Endodermal cell (in vitro differentiated cells): ENCODE results near the gene TSPAN8. TPM values are rescaled to one million over a fixed set of nuclear protein-coding genes. Genes with fewer than 3 reads are reported as not detected.
"Not testable (repeated sequence)": the region's sequence is repeated elsewhere in the genome, so short reads cannot be mapped to it uniquely, and the experiment has no call there.

Source experiments
- DNase-seq: peaks from one replicate; pipeline ENCODE4 v3.0.0-alpha.2; 2017
- H3K27ac ChIP-seq: 2 replicates; pipeline ENCODE4 v1.5.1; 2013; ENCODE audit warnings: mild to moderate bottlenecking, low read depth, low read length, moderate library complexity
- H3K27me3 ChIP-seq: 2 replicates; pipeline ENCODE4 v1.6.1; 2013; ENCODE audit warnings: mild to moderate bottlenecking, low read length, moderate library complexity; ENCODE audit not compliant: insufficient read depth, control insufficient read depth, poor library complexity, severe bottlenecking
- H3K36me3 ChIP-seq: 2 replicates; pipeline ENCODE4 v1.7.0; 2013; ENCODE audit warnings: mild to moderate bottlenecking, low read length, moderate library complexity; ENCODE audit not compliant: control insufficient read depth, insufficient read depth
- H3K4me1 ChIP-seq: one replicate; pipeline ENCODE4 v1.7.0; 2013; ENCODE audit warnings: low read length; ENCODE audit not compliant: control insufficient read depth, insufficient read depth
- H3K4me3 ChIP-seq: 2 replicates; pipeline ENCODE4 v1.5.1; 2013; ENCODE audit warnings: mild to moderate bottlenecking, low read length, moderate library complexity
- H3K9ac ChIP-seq: 2 replicates; pipeline ENCODE4 v1.6.1; 2013; ENCODE audit warnings: mild to moderate bottlenecking, low read length, moderate library complexity; ENCODE audit not compliant: poor library complexity, severe bottlenecking; ENCODE audit errors: extremely low read depth
- H3K9me3 ChIP-seq: 2 replicates; pipeline ENCODE4 v1.6.1; 2013; ENCODE audit warnings: mild to moderate bottlenecking, low read length, moderate library complexity; ENCODE audit not compliant: control insufficient read depth
- H3K27ac Mint-ChIP-seq: 2 replicates; pipeline ENCODE4 v1.8.0; 2020; ENCODE audit warnings: mixed read lengths
- H3K27me3 Mint-ChIP-seq: 2 replicates; pipeline ENCODE4 v1.8.0; 2021; ENCODE audit warnings: mild to moderate bottlenecking, mixed read lengths; ENCODE audit not compliant: insufficient read depth
- H3K36me3 Mint-ChIP-seq: 2 replicates; pipeline ENCODE4 v1.8.0; 2020; ENCODE audit warnings: low read depth, mixed read lengths
- H3K4me1 Mint-ChIP-seq: 2 replicates; pipeline ENCODE4 v1.8.0; 2020; ENCODE audit warnings: mixed read lengths
- H3K4me3 Mint-ChIP-seq: 2 replicates; pipeline ENCODE4 v1.8.0; 2020; ENCODE audit warnings: mild to moderate bottlenecking, moderate library complexity, mixed read lengths
- H3K9me3 Mint-ChIP-seq: 2 replicates; pipeline ENCODE4 v1.8.0; 2020; ENCODE audit warnings: mild to moderate bottlenecking, mixed read lengths
- CTCF ChIP-seq: fragments of 200-600 bp; sonication (generic); conservative IDR thresholded peaks from 2 replicates; pipeline ENCODE4 v1.5.0; 2021; ENCODE audit warnings: antibody characterized with exemption, mild to moderate bottlenecking
- WGBS, 2 experiments: methylation state at CpG; one replicate each; pipeline versions ENCODE4 v1.1.5 to v1.1.7; 2013; ENCODE audit warnings: missing lambda C conversion rate in 2 of 2, mixed read lengths in 1 of 2; ENCODE audit not compliant: insufficient coverage in 1 of 2, insufficient read length in 1 of 2; 5-methylcytosine and 5-hydroxymethylcytosine counted together
- total RNA-seq, 2 donors: library from RNA; stranded (reverse); fragmentation: NEBNext Ultra II Directional in 1 of 2; extraction: Animal tissue kit (Norgen Biotek cat#: 25700) in 1 of 2; gene quantifications; 2 replicates in 1 of 2; 3 replicates in 1 of 2; pipeline ENCODE4 v1.2.1, GENCODE V29; 2021

TSPAN8 gene
- total RNA-seq, 2 donors from 2014 or later = 0.48 to 1.0 TPM

GRCh38 chr12:71152851-71153250 lies 4.9 kb downstream of the TSPAN8 start:
- H3K27me3 Mint-ChIP-seq = no peaks in the 10 kb centered on the region
- no peak for TF ChIP-seq CTCF
- peaks cover 8% of the 10 kb centered on the region for H3K9me3 ChIP-seq
- H3K4me1 ChIP-seq = no peaks in the 10 kb centered on the region
- H3K27ac ChIP-seq = no peak overlapping the region
- no peak overlapping the region for H3K27ac Mint-ChIP-seq
- H3K9ac ChIP-seq = no peak overlapping the region
- H3K36me3 Mint-ChIP-seq = peaks cover 3% of the 10 kb centered on the region
- no peaks in the 10 kb centered on the region for H3K36me3 ChIP-seq
- no peaks in the 10 kb centered on the region for H3K27me3 ChIP-seq
- no peak overlapping the region for H3K4me3 ChIP-seq
- H3K4me3 Mint-ChIP-seq = no peak overlapping the region
- 94 to 95% methylated on average over 3 to 5 of the region's 5 CpGs for WGBS, 2 experiments
- DNase-seq = no peak
- no peaks in the 10 kb centered on the region for H3K4me1 Mint-ChIP-seq
- peaks cover 19% of the 10 kb centered on the region for H3K9me3 Mint-ChIP-seq

DNA sequence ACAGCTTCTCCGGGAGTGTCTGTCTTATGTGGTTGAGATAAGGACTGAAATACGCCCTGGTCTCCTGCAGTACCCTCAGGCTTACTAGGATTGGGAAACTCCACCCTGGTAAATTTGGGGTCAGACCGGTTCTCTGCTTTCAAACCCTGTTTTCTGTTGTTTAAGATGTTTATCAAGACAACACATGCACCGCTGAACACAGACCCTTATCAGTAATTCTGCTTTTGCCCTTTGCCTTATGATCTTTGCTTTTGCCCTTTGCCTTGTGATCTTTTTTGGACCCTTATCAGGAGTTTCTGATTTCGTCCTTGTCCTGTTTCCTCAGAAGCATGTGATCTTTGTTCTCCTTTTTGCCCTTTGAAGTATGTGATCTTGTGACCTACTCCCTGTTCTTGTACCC lies 7.8 kb downstream of the TSPAN8 start:
- not testable (repeated sequence) for H3K27ac Mint-ChIP-seq, H3K27ac ChIP-seq, H3K4me3 Mint-ChIP-seq, H3K9ac ChIP-seq, H3K36me3 Mint-ChIP-seq, H3K9me3 ChIP-seq, H3K4me3 ChIP-seq, DNase-seq, H3K4me1 ChIP-seq, H3K36me3 ChIP-seq, H3K27me3 Mint-ChIP-seq, H3K27me3 ChIP-seq, H3K4me1 Mint-ChIP-seq
- H3K9me3 Mint-ChIP-seq = peaks cover 19% of the 10 kb centered on the region
- 93 to 94% methylated on average over 5 of the region's 5 CpGs for WGBS, 2 experiments

DNA sequence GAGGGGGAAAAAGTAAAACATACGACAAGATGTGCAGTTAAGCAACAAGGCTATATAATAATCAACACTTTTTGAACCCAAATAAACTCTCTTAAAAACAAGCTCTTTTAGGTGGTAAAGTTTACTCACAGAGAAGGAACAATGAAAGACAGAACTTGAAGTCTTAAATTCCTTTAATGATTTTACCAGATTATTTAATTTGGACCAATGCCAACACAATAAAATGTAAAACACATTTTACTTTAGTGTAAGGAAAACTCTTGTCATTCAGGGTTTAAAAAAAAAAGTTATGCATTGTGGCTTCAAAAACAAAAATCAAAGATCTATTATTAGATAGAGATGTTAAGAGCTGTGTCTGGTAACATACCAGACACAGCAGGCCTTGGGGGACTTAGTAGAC lies 13.1 kb downstream of the TSPAN8 start:
- H3K27ac Mint-ChIP-seq = peak overlapping the region; percentile 11
- H3K4me1 Mint-ChIP-seq = peaks cover 30% of the 10 kb centered on the region
- Histone ChIP-seq H3K27ac (no peak overlapping the region), H3K9ac (no peak overlapping the region), H3K4me3 (no peak overlapping the region), H3K27me3 (no peaks in the 10 kb centered on the region), H3K36me3 (no peaks in the 10 kb centered on the region), H3K9me3 (no peaks in the 10 kb centered on the region), H3K4me1 (no peaks in the 10 kb centered on the region)
- H3K4me3 Mint-ChIP-seq = no peak overlapping the region
- WGBS, 2 experiments = no CpG with 5 or more reads among the region's 1 CpG
- H3K27me3 Mint-ChIP-seq = no peaks in the 10 kb centered on the region
- TF ChIP-seq CTCF = no peak
- DNase-seq = no peak
- H3K9me3 Mint-ChIP-seq = peaks cover 2% of the 10 kb centered on the region
- no peaks in the 10 kb centered on the region for H3K36me3 Mint-ChIP-seq

DNA sequence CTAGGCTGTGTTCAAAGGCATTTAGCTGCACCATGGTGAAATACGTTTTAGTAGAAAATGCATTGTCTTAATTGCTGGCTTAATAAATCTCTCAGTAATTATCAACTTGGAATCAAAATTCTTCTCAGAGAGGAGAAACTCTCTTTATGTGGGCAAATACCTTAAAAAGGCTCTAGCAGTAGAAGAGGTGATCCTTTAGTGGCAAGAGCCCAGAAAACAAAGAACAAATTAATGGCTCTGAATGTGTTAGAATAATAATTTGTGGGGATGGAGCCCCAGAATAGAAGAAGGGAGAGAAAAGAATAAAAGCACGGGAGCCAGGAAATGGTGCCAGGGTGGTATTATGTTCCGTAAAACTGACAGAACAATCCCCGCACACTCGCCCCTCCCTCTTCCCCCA lies 14.8 kb downstream of the TSPAN8 start:
- WGBS, 2 experiments = 97 to 100% methylated on average over 1 to 4 of the region's 5 CpGs
- peaks cover 35% of the 10 kb centered on the region for H3K4me1 Mint-ChIP-seq
- H3K36me3 ChIP-seq = no peaks in the 10 kb centered on the region
- H3K27ac ChIP-seq = no peak overlapping the region
- H3K9ac ChIP-seq = no peak overlapping the region
- H3K27ac Mint-ChIP-seq = no peak overlapping the region
- H3K27me3 ChIP-seq = no peaks in the 10 kb centered on the region
- no peaks in the 10 kb centered on the region for H3K9me3 Mint-ChIP-seq
- H3K4me3 ChIP-seq = no peak overlapping the region
- TF ChIP-seq CTCF = no peak
- no peaks in the 10 kb centered on the region for H3K9me3 ChIP-seq
- no peak overlapping the region for H3K4me3 Mint-ChIP-seq
- no peaks in the 10 kb centered on the region for H3K27me3 Mint-ChIP-seq
- DNase-seq = no peak
- no peaks in the 10 kb centered on the region for H3K4me1 ChIP-seq
- no peaks in the 10 kb centered on the region for H3K36me3 Mint-ChIP-seq
